Measurements from ENCODE around the gene DIO2.

The DIO2 gene

DNA sequence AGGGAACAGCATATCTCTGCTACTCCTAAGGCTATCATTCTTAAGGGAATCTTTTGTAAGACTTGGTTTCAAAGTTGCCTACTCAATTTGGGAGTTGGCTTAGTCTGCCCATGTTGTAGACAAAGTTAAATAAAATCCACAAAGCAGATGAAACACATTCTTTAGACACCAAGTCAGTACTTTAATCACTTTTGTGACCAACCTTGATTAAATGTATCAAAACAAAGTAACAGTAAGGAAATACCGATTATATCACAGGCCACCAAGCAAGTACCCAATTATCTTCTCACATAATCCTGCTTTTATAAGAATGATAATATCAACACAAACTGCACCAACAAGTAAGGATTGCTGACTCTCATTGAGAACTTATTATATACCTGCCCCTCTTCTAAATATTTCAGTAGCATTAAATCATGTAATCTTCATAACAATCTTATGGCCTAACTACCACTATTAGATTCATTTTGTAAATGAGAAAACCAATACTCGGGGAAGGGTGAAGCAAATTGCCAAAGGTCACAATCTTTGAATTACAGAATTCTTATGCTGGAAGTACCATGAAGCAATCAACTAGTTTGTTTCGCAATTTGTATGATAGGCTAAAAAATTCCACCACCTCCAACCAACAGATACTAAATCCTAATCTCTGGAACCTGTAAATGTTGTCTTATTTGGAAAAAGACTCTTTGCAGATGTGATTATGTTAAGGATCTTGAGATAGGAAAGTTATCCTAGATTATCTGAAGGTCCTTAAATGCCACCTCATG lies 12.6 kb upstream of the DIO2 start:
- no peak overlapping the region for H3K4me3 ChIP-seq (ENCODE audit: low read depth, low read length)
- no peak for DNase-seq (ENCODE audit: low read depth)
- TF ChIP-seq, protein P1, sequence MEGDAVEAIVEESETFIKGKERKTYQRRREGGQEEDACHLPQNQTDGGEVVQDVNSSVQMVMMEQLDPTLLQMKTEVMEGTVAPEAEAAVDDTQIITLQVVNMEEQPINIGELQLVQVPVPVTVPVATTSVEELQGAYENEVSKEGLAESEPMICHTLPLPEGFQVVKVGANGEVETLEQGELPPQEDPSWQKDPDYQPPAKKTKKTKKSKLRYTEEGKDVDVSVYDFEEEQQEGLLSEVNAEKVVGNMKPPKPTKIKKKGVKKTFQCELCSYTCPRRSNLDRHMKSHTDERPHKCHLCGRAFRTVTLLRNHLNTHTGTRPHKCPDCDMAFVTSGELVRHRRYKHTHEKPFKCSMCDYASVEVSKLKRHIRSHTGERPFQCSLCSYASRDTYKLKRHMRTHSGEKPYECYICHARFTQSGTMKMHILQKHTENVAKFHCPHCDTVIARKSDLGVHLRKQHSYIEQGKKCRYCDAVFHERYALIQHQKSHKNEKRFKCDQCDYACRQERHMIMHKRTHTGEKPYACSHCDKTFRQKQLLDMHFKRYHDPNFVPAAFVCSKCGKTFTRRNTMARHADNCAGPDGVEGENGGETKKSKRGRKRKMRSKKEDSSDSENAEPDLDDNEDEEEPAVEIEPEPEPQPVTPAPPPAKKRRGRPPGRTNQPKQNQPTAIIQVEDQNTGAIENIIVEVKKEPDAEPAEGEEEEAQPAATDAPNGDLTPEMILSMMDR (IDR thresholded peaks at IDR 0.05; ENCODE audit: low read depth, low read length, missing control alignments): no peak

DNA sequence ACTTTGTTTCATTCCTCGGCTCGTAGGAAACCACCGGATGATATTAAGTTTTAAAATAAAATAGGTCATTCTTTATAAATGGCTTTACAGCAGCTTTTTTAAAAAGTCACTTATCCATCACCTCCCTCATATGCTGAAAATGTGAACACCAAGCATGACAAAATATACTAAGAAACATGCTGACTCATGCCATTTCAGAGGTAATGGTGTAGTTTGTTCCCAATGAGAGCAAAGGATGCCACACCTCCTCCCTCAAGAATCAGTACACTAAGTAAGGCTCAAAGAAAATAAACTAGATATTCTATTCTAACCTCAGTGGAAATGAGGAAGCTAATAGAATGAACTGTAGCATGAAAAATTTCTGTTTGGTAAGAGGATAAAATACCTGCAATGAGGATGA lies 5.5 kb upstream of the DIO2 start:
- TF ChIP-seq, protein P1 (IDR thresholded peaks at IDR 0.05; ENCODE audit: low read depth, low read length, missing control alignments): no peak
- DNase-seq (ENCODE audit: low read depth): no peak
- no peak overlapping the region for H3K4me3 ChIP-seq (ENCODE audit: low read depth, low read length)

DNA sequence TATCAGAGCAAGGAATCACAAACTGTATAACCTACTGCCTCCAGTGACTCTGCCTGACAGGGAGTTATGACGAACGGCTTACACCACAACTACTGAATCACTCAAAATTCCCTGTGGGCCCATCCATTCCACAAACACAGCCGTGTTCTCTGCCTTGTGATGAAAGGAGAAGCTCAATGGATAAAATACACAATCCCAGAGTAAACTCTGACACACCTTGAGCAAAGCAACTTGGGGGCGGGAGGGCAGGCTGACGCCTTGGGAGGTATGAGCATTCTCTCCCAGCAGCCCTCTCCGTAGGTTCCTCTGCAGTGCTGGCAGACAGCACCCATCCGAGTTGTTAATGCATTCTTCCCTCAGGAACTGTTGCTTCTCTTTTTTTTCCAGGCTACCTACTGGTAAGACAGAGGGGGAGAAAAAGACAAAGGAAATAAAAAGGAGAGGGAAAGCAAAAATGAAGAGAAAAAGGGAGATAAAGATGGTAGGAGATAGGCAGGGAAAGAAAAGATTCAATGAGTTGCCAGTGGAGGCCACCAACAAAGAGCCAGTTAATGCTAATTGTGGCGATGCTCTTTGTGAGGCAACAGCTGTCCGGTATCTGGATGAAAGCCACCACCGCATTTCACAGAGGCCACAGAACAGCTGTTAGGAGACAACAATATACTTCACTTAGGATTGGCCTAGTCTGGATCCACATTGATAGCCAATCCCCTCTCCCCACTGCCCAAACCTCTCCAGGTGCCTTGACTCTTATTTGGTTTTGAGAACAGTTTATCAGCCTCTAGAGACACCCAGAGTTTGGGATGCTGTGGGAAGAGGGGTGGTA lies 4.7 kb upstream of the DIO2 start:
- TF ChIP-seq, protein P1 (IDR thresholded peaks at IDR 0.05; ENCODE audit: low read depth, low read length, missing control alignments): no peak
- DNase-seq (ENCODE audit: low read depth): no peak
- H3K4me3 ChIP-seq (ENCODE audit: low read depth, low read length): no peak overlapping the region

DNA sequence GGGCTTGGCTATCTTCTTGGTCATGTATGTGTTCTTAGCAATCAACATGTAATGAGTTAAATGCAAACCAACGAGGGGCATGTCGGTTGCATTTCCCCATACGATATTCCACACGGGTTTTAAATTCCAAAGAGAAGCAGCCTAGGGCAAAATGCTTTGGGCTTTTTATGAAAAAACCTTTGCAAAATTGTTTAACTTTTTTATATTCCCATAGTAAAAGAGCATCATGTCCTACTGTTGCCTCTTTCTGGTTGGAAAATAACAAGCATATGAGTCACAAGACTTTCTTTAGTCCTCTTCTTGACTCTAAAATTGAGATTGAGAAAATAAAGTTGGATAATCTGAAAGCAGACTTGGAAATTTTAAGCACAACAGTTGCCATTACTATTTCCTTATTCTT lies 3.8 kb upstream of the DIO2 start:
- TF ChIP-seq, protein P1 (IDR thresholded peaks at IDR 0.05; ENCODE audit: low read depth, low read length, missing control alignments): no peak
- no peak for DNase-seq (ENCODE audit: low read depth)
- no peak overlapping the region for H3K4me3 ChIP-seq (ENCODE audit: low read depth, low read length)

DNA sequence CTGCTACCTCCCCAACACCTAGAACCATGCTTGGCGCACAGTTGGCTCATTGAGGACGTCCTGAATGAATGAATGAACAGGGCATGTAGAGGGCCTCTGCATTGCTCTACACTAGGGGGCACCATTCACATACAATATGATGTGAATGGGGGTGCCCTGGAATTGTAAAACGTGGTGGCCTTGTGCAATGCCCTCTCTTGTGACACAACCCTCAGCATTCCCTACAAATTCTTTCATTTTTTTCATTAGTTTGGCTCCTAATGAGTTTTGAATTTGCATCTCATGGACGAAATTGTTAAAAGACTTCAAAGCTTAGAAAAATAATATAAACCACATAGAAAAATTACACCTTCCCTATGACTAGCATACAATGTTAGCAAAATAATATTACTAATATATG lies 2.3 kb upstream of the DIO2 start:
- DNase-seq (ENCODE audit: low read depth): peak; percentile 3
- TF ChIP-seq, protein P1 (IDR thresholded peaks at IDR 0.05; ENCODE audit: low read depth, low read length, missing control alignments): peak; percentile 61

GRCh38 chr14:80212023-80212397 lies 706 bp upstream of the DIO2 start:
- TF ChIP-seq, protein P1 (IDR thresholded peaks at IDR 0.05; ENCODE audit: low read depth, low read length, missing control alignments): no peak
- H3K4me3 ChIP-seq (ENCODE audit: low read depth, low read length): no peak overlapping the region
- DNase-seq (ENCODE audit: low read depth): no peak

More for the DNA sequence above, 2.3 kb upstream of the DIO2 start:
- no peak overlapping the region for H3K4me3 ChIP-seq (ENCODE audit: low read depth, low read length)
